K562 (cell line): Measurements from ENCODE around the gene ACER3. TPM values are rescaled to one million over a fixed set of nuclear protein-coding genes. Genes with fewer than 3 reads are reported as not detected.

Experiments used
- CHD4 ChIP-seq: fragments of 200-600 bp; sonication (generic); IDR thresholded peaks from 3 replicates; pipeline ENCODE4 v1.6.1; 2012; ENCODE audit warnings: low read depth, mild to moderate bottlenecking, mixed read lengths, low read length, inconsistent platforms; ENCODE audit not compliant: insufficient read depth, insufficient replicate concordance, poor library complexity, severe bottlenecking
- CTBP1 ChIP-seq: fragments of 450-650 bp; IDR thresholded peaks from 2 replicates; pipeline ENCODE4 v1.6.1; 2016; ENCODE audit warnings: borderline replicate concordance
- NBN ChIP-seq: fragments of 450-650 bp; IDR thresholded peaks from 2 replicates; pipeline ENCODE4 v1.6.1; 2016; ENCODE audit warnings: low read depth, mild to moderate bottlenecking
- NR3C1 ChIP-seq: sonication (generic); formaldehyde crosslinking; IDR thresholded peaks from 2 replicates; pipeline ENCODE4 v1.8.1; 2022; ENCODE audit warnings: missing genetic modification reagents
- TAF1 ChIP-seq: IDR thresholded peaks from 2 replicates; pipeline ENCODE4 v1.6.1; 2011; ENCODE audit warnings: mild to moderate bottlenecking, low read length, moderate library complexity; ENCODE audit not compliant: insufficient read depth, control insufficient read depth, severe bottlenecking; ENCODE audit errors: extremely low read depth
- ZNF384 ChIP-seq: IDR thresholded peaks from 2 replicates; pipeline ENCODE4 v1.6.1; 2012; ENCODE audit warnings: low read depth, low read length, improper control_type of control experiment
- ZZZ3 ChIP-seq: fragments of 450-650 bp; IDR thresholded peaks from 2 replicates; pipeline ENCODE4 v1.6.1; 2016; ENCODE audit warnings: antibody characterized with exemption, mild to moderate bottlenecking, moderate library complexity
- polyA plus RNA-seq, 8 experiments: library from polyadenylated mRNA; depleted of rRNA in 4 of 8; stranded (reverse) in 5 of 8; unstranded in 3 of 8; fragments of >200 nt; fragmentation: Nextera tagmentation in 2 of 8; fragmentation: Illumina TruSeq in 1 of 8; extraction: Ambion mirVana in 2 of 8; extraction: Trizol in 1 of 8; gene quantifications; 2 replicates each; pipeline versions ENCODE4 v1.2.1 to v1.2.3, GENCODE V29; 2011 to 2014; ENCODE audit warnings: inconsistent platforms in 1 of 8, missing spikeins in 1 of 8
- total RNA-seq, 7 experiments: library from RNA; depleted of rRNA in 6 of 7; stranded (reverse); fragments of >200 nt in 6 of 7; fragmentation: Illumina TruSeq in 2 of 7; extraction: Trizol in 2 of 7; gene quantifications; 2 replicates each; pipeline versions ENCODE4 v1.2.1 to v1.2.3, GENCODE V29; 2011 to 2021; ENCODE audit warnings: low replicate concordance in 1 of 7
- TF ChIP-seq, protein P1 (sequence below): fragments of 450-650 bp; IDR thresholded peaks from 2 replicates; pipeline ENCODE4 v1.6.1; 2017; ENCODE audit warnings: antibody characterized with exemption, mild to moderate bottlenecking
- TF ChIP-seq, protein P2 (sequence below), 2 experiments: fragments of 450-650 bp in 1 of 2; sonication (generic) in 1 of 2; formaldehyde crosslinking in 1 of 2; IDR thresholded peaks; 2 replicates each; pipeline versions ENCODE4 v1.7.1 to v1.9.0; 2016 to 2022; ENCODE audit warnings: inconsistent platforms in 1 of 2, mild to moderate bottlenecking in 1 of 2, missing genetic modification reagents in 1 of 2
- TF ChIP-seq, protein P3 (sequence below), 2 experiments: fragments of 450-650 bp in 1 of 2; IDR thresholded peaks; 2 replicates each; pipeline ENCODE4 v1.6.1; 2011 to 2017; ENCODE audit warnings: low read depth in 2 of 2, antibody characterized with exemption in 1 of 2, borderline replicate concordance in 1 of 2, low read length in 1 of 2, mild to moderate bottlenecking in 1 of 2, mixed read lengths in 1 of 2; ENCODE audit not compliant: control insufficient read depth in 1 of 2

ACER3 gene
- total and polyA plus RNA-seq, 9 of the 15 experiments (the other 6 are each of a cell fraction or from before 2014, with no cell fraction given), result 2.0 to 23.8 (median 9.5) TPM

GRCh38 chr11:76891285-76891684 lies 30.6 kb downstream of the ACER3 start (continued):
- no peak for TF ChIP-seq NR3C1 (CRISPR knock-in tag)
- TF ChIP-seq ZZZ3, result no peak
- no peak for TF ChIP-seq ZNF384
- TF ChIP-seq, protein P1, sequence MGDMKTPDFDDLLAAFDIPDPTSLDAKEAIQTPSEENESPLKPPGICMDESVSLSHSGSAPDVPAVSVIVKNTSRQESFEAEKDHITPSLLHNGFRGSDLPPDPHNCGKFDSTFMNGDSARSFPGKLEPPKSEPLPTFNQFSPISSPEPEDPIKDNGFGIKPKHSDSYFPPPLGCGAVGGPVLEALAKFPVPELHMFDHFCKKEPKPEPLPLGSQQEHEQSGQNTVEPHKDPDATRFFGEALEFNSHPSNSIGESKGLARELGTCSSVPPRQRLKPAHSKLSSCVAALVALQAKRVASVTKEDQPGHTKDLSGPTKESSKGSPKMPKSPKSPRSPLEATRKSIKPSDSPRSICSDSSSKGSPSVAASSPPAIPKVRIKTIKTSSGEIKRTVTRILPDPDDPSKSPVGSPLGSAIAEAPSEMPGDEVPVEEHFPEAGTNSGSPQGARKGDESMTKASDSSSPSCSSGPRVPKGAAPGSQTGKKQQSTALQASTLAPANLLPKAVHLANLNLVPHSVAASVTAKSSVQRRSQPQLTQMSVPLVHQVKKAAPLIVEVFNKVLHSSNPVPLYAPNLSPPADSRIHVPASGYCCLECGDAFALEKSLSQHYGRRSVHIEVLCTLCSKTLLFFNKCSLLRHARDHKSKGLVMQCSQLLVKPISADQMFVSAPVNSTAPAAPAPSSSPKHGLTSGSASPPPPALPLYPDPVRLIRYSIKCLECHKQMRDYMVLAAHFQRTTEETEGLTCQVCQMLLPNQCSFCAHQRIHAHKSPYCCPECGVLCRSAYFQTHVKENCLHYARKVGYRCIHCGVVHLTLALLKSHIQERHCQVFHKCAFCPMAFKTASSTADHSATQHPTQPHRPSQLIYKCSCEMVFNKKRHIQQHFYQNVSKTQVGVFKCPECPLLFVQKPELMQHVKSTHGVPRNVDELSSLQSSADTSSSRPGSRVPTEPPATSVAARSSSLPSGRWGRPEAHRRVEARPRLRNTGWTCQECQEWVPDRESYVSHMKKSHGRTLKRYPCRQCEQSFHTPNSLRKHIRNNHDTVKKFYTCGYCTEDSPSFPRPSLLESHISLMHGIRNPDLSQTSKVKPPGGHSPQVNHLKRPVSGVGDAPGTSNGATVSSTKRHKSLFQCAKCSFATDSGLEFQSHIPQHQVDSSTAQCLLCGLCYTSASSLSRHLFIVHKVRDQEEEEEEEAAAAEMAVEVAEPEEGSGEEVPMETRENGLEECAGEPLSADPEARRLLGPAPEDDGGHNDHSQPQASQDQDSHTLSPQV, result no peak
- TF ChIP-seq, protein P2, sequence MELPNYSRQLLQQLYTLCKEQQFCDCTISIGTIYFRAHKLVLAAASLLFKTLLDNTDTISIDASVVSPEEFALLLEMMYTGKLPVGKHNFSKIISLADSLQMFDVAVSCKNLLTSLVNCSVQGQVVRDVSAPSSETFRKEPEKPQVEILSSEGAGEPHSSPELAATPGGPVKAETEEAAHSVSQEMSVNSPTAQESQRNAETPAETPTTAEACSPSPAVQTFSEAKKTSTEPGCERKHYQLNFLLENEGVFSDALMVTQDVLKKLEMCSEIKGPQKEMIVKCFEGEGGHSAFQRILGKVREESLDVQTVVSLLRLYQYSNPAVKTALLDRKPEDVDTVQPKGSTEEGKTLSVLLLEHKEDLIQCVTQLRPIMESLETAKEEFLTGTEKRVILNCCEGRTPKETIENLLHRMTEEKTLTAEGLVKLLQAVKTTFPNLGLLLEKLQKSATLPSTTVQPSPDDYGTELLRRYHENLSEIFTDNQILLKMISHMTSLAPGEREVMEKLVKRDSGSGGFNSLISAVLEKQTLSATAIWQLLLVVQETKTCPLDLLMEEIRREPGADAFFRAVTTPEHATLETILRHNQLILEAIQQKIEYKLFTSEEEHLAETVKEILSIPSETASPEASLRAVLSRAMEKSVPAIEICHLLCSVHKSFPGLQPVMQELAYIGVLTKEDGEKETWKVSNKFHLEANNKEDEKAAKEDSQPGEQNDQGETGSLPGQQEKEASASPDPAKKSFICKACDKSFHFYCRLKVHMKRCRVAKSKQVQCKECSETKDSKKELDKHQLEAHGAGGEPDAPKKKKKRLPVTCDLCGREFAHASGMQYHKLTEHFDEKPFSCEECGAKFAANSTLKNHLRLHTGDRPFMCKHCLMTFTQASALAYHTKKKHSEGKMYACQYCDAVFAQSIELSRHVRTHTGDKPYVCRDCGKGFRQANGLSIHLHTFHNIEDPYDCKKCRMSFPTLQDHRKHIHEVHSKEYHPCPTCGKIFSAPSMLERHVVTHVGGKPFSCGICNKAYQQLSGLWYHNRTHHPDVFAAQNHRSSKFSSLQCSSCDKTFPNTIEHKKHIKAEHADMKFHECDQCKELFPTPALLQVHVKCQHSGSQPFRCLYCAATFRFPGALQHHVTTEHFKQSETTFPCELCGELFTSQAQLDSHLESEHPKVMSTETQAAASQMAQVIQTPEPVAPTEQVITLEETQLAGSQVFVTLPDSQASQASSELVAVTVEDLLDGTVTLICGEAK (IDR thresholded peaks at IDR 0.05), result no peak
- TF ChIP-seq, protein P2 (CRISPR knock-in tag; IDR thresholded peaks at IDR 0.05), result no peak
- no peak for TF ChIP-seq CHD4
- no peak for TF ChIP-seq TAF1
- TF ChIP-seq NBN, result no peak
- TF ChIP-seq, protein P3, sequence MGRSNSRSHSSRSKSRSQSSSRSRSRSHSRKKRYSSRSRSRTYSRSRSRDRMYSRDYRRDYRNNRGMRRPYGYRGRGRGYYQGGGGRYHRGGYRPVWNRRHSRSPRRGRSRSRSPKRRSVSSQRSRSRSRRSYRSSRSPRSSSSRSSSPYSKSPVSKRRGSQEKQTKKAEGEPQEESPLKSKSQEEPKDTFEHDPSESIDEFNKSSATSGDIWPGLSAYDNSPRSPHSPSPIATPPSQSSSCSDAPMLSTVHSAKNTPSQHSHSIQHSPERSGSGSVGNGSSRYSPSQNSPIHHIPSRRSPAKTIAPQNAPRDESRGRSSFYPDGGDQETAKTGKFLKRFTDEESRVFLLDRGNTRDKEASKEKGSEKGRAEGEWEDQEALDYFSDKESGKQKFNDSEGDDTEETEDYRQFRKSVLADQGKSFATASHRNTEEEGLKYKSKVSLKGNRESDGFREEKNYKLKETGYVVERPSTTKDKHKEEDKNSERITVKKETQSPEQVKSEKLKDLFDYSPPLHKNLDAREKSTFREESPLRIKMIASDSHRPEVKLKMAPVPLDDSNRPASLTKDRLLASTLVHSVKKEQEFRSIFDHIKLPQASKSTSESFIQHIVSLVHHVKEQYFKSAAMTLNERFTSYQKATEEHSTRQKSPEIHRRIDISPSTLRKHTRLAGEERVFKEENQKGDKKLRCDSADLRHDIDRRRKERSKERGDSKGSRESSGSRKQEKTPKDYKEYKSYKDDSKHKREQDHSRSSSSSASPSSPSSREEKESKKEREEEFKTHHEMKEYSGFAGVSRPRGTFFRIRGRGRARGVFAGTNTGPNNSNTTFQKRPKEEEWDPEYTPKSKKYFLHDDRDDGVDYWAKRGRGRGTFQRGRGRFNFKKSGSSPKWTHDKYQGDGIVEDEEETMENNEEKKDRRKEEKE (IDR thresholded peaks at IDR 0.05; ENCODE audit: borderline replicate concordance in 1 of 2, control insufficient read depth in 1 of 2, low read depth in 2 of 2, low read length in 1 of 2), result no peak
- no peak for TF ChIP-seq CTBP1
